K562 (cell line): ENCODE data around the gene B3GALT6. TPM values are rescaled to one million over a fixed set of nuclear protein-coding genes. Genes with fewer than 3 reads are reported as not detected.

Experiments used
- CCAR2 ChIP-seq: fragments of 200-400 bp; formaldehyde crosslinking; IDR thresholded peaks from 2 replicates; pipeline ENCODE4 v1.6.1; 2017; ENCODE audit warnings: mild to moderate bottlenecking, low read depth, low read length
- COPS2 ChIP-seq: fragments of 450-650 bp; conservative IDR thresholded peaks from 2 replicates; pipeline ENCODE4 v1.6.1; 2016; ENCODE audit warnings: mild to moderate bottlenecking, moderate library complexity
- MTA2 ChIP-seq: fragments of 450-650 bp; IDR thresholded peaks from 2 replicates; pipeline ENCODE4 v1.6.1; 2016; ENCODE audit warnings: low read depth
- MTF1 ChIP-seq: fragments of 250-450 bp; sonication (Bioruptor Pico); IDR thresholded peaks from 2 replicates; pipeline ENCODE4 v1.9.0; 2021; ENCODE audit warnings: moderate library complexity, mild to moderate bottlenecking, inconsistent platforms, borderline replicate concordance
- PML ChIP-seq: IDR thresholded peaks from 2 replicates; pipeline ENCODE4 v1.6.1; 2012; ENCODE audit warnings: low read length, inconsistent platforms
- RBBP5 ChIP-seq: fragments of 200-600 bp; sonication (generic); IDR thresholded peaks from 2 replicates; pipeline ENCODE4 v1.6.1; 2012; ENCODE audit warnings: borderline replicate concordance, mild to moderate bottlenecking, low read length, control low read depth, inconsistent platforms; ENCODE audit not compliant: insufficient read depth, poor library complexity, severe bottlenecking
- XRCC4 ChIP-seq: IDR thresholded peaks from one replicate; pipeline ENCODE4 v1.6.1; 2011; ENCODE audit not compliant: insufficient read depth, insufficient read length; ENCODE audit errors: extremely low read depth
- ZNF253 ChIP-seq: fragments of 250-450 bp; sonication (Bioruptor Pico); conservative IDR thresholded peaks from 2 replicates; pipeline ENCODE4 v1.6.1; 2021; ENCODE audit warnings: mild to moderate bottlenecking
- ZNF444 ChIP-seq: fragments of 250-450 bp; sonication (Bioruptor Pico); IDR thresholded peaks from 2 replicates; pipeline ENCODE4 v1.4.0; 2020; ENCODE audit warnings: mild to moderate bottlenecking, moderate library complexity
- ZNF589 ChIP-seq: fragments of 200-800 bp; sonication (Bioruptor generic); IDR thresholded peaks from 2 replicates; pipeline ENCODE4 v1.6.1; 2016; ENCODE audit warnings: low read depth, missing genetic modification characterization, missing compliant biosample characterization
- polyA plus RNA-seq, 8 experiments: library from polyadenylated mRNA; depleted of rRNA in 4 of 8; stranded (reverse) in 5 of 8; unstranded in 3 of 8; fragments of >200 nt; fragmentation: Nextera tagmentation in 2 of 8; fragmentation: Illumina TruSeq in 1 of 8; extraction: Ambion mirVana in 2 of 8; extraction: Trizol in 1 of 8; gene quantifications; 2 replicates each; pipeline versions ENCODE4 v1.2.1 to v1.2.3, GENCODE V29; 2011 to 2014; ENCODE audit warnings: inconsistent platforms in 1 of 8, missing spikeins in 1 of 8
- total RNA-seq, 7 experiments: library from RNA; depleted of rRNA in 6 of 7; stranded (reverse); fragments of >200 nt in 6 of 7; fragmentation: Illumina TruSeq in 2 of 7; extraction: Trizol in 2 of 7; gene quantifications; 2 replicates each; pipeline versions ENCODE4 v1.2.1 to v1.2.3, GENCODE V29; 2011 to 2021; ENCODE audit warnings: low replicate concordance in 1 of 7
- TF ChIP-seq, protein P1 (sequence below): fragments of 200-800 bp; sonication (Bioruptor generic); IDR thresholded peaks from 2 replicates; pipeline ENCODE4 v1.6.1; 2016; ENCODE audit warnings: missing genetic modification characterization, missing compliant biosample characterization
- TF ChIP-seq, protein P2 (sequence below): fragments of 450-650 bp; formaldehyde crosslinking; IDR thresholded peaks from 2 replicates; pipeline ENCODE4 v1.4.0; 2022; ENCODE audit warnings: mild to moderate bottlenecking, moderate library complexity
- TF ChIP-seq, protein P3 (sequence below): sonication (generic); formaldehyde crosslinking; IDR thresholded peaks from 2 replicates; pipeline ENCODE4 v1.8.0; 2022; ENCODE audit warnings: missing genetic modification reagents, mild to moderate bottlenecking, moderate library complexity, borderline replicate concordance
- TF ChIP-seq, protein P4 (sequence below): fragments of 250-450 bp; sonication (Bioruptor Pico); IDR thresholded peaks from 2 replicates; pipeline ENCODE4 v1.5.0; 2020; ENCODE audit warnings: mild to moderate bottlenecking, borderline replicate concordance

B3GALT6 gene
- total and polyA plus RNA-seq, 9 of the 15 experiments (the other 6 are each of a cell fraction or from before 2014, with no cell fraction given): 0.68 to 29.8 (median 9.9) TPM

DNA sequence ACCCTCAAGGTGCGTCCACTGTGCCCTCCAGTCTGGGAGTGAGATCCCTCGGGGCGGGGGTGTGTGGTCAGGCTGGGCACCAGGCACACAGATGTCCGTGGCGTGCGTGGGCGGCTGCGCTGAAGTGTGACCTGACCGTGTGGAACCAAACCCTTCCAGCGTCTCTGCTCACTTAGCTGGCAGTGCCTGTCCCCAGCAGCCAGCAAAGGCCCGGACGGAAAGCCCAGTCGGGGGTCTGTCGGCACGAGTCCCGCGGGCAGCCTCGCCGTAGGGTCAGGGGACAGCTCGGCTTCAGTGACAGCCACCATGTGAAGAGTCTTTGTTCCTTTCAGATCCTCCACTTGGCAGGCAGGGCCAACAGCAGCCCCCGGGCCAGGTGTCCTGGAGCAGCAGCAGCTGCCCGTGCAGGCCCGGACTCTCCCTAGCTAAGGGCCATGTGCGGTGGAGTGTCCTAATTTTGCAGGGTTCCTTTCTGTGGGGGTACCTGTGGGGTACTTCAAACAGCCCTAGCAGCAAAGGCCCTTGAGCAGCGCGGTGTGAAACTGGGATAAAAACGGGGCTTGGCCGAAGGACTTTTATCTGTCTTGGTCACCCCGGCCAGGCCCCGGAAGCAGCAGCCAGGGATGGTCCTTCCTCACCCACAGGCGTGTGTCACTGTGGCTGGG lies 46.8 kb upstream of the B3GALT6 start (continued):
- TF ChIP-seq CCAR2 (no peak), RBBP5 (peak; percentile 39), MTA2 (no peak), ZNF444 (CRISPR knock-in tag) (no peak), ZNF253 (CRISPR knock-in tag) (no peak), COPS2 (no peak), XRCC4 (no peak), ZNF589 (CRISPR knock-in tag) (no peak), MTF1 (CRISPR knock-in tag) (no peak), PML (no peak; the same call in 1 of the 2 replicates)
- TF ChIP-seq, protein P1, sequence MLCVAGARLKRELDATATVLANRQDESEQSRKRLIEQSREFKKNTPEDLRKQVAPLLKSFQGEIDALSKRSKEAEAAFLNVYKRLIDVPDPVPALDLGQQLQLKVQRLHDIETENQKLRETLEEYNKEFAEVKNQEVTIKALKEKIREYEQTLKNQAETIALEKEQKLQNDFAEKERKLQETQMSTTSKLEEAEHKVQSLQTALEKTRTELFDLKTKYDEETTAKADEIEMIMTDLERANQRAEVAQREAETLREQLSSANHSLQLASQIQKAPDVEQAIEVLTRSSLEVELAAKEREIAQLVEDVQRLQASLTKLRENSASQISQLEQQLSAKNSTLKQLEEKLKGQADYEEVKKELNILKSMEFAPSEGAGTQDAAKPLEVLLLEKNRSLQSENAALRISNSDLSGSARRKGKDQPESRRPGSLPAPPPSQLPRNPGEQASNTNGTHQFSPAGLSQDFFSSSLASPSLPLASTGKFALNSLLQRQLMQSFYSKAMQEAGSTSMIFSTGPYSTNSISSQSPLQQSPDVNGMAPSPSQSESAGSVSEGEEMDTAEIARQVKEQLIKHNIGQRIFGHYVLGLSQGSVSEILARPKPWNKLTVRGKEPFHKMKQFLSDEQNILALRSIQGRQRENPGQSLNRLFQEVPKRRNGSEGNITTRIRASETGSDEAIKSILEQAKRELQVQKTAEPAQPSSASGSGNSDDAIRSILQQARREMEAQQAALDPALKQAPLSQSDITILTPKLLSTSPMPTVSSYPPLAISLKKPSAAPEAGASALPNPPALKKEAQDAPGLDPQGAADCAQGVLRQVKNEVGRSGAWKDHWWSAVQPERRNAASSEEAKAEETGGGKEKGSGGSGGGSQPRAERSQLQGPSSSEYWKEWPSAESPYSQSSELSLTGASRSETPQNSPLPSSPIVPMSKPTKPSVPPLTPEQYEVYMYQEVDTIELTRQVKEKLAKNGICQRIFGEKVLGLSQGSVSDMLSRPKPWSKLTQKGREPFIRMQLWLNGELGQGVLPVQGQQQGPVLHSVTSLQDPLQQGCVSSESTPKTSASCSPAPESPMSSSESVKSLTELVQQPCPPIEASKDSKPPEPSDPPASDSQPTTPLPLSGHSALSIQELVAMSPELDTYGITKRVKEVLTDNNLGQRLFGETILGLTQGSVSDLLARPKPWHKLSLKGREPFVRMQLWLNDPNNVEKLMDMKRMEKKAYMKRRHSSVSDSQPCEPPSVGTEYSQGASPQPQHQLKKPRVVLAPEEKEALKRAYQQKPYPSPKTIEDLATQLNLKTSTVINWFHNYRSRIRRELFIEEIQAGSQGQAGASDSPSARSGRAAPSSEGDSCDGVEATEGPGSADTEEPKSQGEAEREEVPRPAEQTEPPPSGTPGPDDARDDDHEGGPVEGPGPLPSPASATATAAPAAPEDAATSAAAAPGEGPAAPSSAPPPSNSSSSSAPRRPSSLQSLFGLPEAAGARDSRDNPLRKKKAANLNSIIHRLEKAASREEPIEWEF (CRISPR knock-in tag): no peak
- TF ChIP-seq, protein P2, sequence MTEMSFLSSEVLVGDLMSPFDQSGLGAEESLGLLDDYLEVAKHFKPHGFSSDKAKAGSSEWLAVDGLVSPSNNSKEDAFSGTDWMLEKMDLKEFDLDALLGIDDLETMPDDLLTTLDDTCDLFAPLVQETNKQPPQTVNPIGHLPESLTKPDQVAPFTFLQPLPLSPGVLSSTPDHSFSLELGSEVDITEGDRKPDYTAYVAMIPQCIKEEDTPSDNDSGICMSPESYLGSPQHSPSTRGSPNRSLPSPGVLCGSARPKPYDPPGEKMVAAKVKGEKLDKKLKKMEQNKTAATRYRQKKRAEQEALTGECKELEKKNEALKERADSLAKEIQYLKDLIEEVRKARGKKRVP (CRISPR knock-in tag): no peak
- TF ChIP-seq, protein P3, sequence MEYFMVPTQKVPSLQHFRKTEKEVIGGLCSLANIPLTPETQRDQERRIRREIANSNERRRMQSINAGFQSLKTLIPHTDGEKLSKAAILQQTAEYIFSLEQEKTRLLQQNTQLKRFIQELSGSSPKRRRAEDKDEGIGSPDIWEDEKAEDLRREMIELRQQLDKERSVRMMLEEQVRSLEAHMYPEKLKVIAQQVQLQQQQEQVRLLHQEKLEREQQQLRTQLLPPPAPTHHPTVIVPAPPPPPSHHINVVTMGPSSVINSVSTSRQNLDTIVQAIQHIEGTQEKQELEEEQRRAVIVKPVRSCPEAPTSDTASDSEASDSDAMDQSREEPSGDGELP (CRISPR knock-in tag): peak; percentile 22; the same call in 1 of the 2 replicates
- TF ChIP-seq, protein P4, sequence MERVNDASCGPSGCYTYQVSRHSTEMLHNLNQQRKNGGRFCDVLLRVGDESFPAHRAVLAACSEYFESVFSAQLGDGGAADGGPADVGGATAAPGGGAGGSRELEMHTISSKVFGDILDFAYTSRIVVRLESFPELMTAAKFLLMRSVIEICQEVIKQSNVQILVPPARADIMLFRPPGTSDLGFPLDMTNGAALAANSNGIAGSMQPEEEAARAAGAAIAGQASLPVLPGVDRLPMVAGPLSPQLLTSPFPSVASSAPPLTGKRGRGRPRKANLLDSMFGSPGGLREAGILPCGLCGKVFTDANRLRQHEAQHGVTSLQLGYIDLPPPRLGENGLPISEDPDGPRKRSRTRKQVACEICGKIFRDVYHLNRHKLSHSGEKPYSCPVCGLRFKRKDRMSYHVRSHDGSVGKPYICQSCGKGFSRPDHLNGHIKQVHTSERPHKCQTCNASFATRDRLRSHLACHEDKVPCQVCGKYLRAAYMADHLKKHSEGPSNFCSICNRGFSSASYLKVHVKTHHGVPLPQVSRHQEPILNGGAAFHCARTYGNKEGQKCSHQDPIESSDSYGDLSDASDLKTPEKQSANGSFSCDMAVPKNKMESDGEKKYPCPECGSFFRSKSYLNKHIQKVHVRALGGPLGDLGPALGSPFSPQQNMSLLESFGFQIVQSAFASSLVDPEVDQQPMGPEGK (CRISPR knock-in tag): no peak
